ENCODE results near the gene COIL. TPM values are rescaled to one million over a fixed set of nuclear protein-coding genes. Genes with fewer than 3 reads are reported as not detected.
A peak's percentile ranks its signal among the peaks of the same experiment; 100 is the strongest.

The COIL gene
- total and polyA plus RNA-seq, 2 donors (not counting 3 experiments of a cell fraction or from before 2014, with no cell fraction given) = 4.2 to 20.6 TPM

GRCh38 chr17:56912105-56912999 is 48.5 kb downstream of the COIL start:
- peak; percentile 57 for DNase-seq (ENCODE audit: low read depth, low spot score)
- no TSS peak for BruUV-seq (replicated peaks)
- FAIRE-seq = peak; percentile 63
- no peaks in the 10 kb centered on the region for H3K9me3 ChIP-seq (replicated peaks; ENCODE audit: control insufficient read depth, insufficient read depth, low read length)
- peaks cover 33% of the 10 kb centered on the region for H3K4me1 ChIP-seq (ENCODE audit: control insufficient read depth, extremely low read depth, insufficient read depth, low read length)
- no peaks in the 10 kb centered on the region for H3K27me3 ChIP-seq (ENCODE audit: control insufficient read depth in 2 of 2, insufficient read depth in 2 of 2, low read length in 2 of 2)
- H3K36me3 ChIP-seq (ENCODE audit: control insufficient read depth in 2 of 2, extremely low read depth in 1 of 2, insufficient read depth in 2 of 2, low read length in 2 of 2) = peaks cover 5 to 12% of the 10 kb centered on the region in 2 experiments
- dilution Hi-C loops (cut with MboI; ENCODE audit: extremely low pct_ligation_motif_present, low sequenced_read_pairs) = no loop called here
- intact Hi-C loops (cut with micrococcal nuclease) = no loop called here
- H3K9ac ChIP-seq (replicated peaks; ENCODE audit: extremely low read depth, insufficient read depth, low read length) = peak overlapping the region; percentile 97
- H3K27ac ChIP-seq (ENCODE audit: insufficient read depth, low read depth, low read length) = peak overlapping the region; percentile 41
- H3K4me2 ChIP-seq (ENCODE audit: insufficient read depth, low read length) = peak overlapping the region; percentile 80
- TF ChIP-seq EZH2 (IDR thresholded peaks at IDR 0.05; ENCODE audit: borderline replicate concordance, low read depth, low read length, severe bottlenecking) (no peak), POLR2A (IDR thresholded peaks at IDR 0.05; ENCODE audit: low read depth, low read length) (no peak), POLR2AphosphoS5 (IDR thresholded peaks at IDR 0.05; ENCODE audit: insufficient read depth, low read depth, low read length) (no peak)
- CTCF ChIA-PET = interaction anchor here (0.7 to 2.0 kb wide), 5 partner anchors 27 to 132 kb away, joined by 3 to 8 read pairs (median 4); no protein-coding TSS in a partner anchor
- no peaks in the 10 kb centered on the region for H3K9me1 ChIP-seq (replicated peaks; ENCODE audit: control insufficient read depth, extremely low read depth, insufficient read depth, low read length)
- H2AFZ ChIP-seq (ENCODE audit: low read depth, low read length) = peak overlapping the region; percentile 10
- POLR2A ChIA-PET = no interaction called here
- H4K20me1 ChIP-seq (replicated peaks; ENCODE audit: control insufficient read depth, extremely low read depth, insufficient read depth, low read length) = no peaks in the 10 kb centered on the region
- H3K79me2 ChIP-seq (ENCODE audit: control insufficient read depth, insufficient read depth, low read length) = peaks cover 47% of the 10 kb centered on the region
- H3K4me3 ChIP-seq (replicated peaks in 1 of 3; ENCODE audit: insufficient read depth in 1 of 3, low read depth in 1 of 3, low read length in 3 of 3) = peak overlapping the region; percentile 19 to 95 (median 79)

DNA sequence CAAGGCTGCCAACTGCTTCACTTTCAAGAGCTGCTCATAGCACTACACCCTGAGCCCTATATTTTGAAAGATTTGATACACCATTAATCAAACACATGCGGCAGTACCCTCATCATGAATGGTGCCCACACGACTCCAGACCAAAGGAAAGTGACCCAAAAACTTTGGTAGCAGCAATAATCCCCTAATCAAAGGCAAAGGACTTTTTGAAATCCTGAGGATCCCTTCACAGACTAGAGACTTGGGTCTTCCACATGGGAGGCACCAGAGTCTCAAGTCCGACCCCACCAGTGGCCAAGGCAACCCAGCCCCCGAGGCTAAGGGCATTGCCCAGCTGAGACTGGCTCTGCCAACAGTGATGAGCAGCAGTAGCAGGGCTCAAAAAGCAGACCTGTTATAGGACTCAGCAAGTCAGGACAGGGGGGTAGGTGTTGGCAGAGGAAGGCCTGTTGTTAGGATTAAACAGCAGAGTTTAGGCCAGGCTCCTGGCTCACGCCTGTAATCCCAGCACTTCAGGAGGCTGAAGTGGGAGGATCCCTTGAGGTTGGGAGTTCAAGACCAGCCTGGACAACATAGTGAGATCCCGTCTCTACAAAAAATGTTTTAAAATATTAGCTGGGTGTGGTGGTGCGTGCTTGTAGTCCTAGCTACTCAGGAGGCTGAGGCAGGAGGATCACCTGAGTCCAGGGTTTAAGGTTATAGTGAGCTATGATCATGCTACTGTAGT is 50.2 kb downstream of the COIL start:
- H3K4me2 ChIP-seq (ENCODE audit: insufficient read depth, low read length) = no peak overlapping the region
- intact Hi-C loops (cut with micrococcal nuclease) = no loop called here

More for the DNA sequence above, 50.2 kb downstream of the COIL start:
- no peak for TF ChIP-seq MYC (IDR thresholded peaks at IDR 0.05; ENCODE audit: low read depth, low read length)
- no peak for TF ChIP-seq POLR2AphosphoS5 (IDR thresholded peaks at IDR 0.05; ENCODE audit: insufficient read depth, low read depth, low read length)
- no peak for TF ChIP-seq EZH2 (IDR thresholded peaks at IDR 0.05; ENCODE audit: borderline replicate concordance, low read depth, low read length, severe bottlenecking)
- no peak for TF ChIP-seq POLR2A (IDR thresholded peaks at IDR 0.05; ENCODE audit: low read depth, low read length)
- no peak for TF ChIP-seq FOS (IDR thresholded peaks at IDR 0.05; ENCODE audit: borderline replicate concordance, insufficient read depth, low read length)
- TF ChIP-seq GATA2 (IDR thresholded peaks at IDR 0.05; ENCODE audit: insufficient read depth, insufficient read length, low read depth, low read length) = no peak
- TF ChIP-seq, protein P1, sequence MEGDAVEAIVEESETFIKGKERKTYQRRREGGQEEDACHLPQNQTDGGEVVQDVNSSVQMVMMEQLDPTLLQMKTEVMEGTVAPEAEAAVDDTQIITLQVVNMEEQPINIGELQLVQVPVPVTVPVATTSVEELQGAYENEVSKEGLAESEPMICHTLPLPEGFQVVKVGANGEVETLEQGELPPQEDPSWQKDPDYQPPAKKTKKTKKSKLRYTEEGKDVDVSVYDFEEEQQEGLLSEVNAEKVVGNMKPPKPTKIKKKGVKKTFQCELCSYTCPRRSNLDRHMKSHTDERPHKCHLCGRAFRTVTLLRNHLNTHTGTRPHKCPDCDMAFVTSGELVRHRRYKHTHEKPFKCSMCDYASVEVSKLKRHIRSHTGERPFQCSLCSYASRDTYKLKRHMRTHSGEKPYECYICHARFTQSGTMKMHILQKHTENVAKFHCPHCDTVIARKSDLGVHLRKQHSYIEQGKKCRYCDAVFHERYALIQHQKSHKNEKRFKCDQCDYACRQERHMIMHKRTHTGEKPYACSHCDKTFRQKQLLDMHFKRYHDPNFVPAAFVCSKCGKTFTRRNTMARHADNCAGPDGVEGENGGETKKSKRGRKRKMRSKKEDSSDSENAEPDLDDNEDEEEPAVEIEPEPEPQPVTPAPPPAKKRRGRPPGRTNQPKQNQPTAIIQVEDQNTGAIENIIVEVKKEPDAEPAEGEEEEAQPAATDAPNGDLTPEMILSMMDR (IDR thresholded peaks at IDR 0.05; ENCODE audit: extremely low read depth in 1 of 2, insufficient read depth in 1 of 2, low read depth in 1 of 2, low read length in 2 of 2) = no peak
- TF ChIP-seq, protein P2, sequence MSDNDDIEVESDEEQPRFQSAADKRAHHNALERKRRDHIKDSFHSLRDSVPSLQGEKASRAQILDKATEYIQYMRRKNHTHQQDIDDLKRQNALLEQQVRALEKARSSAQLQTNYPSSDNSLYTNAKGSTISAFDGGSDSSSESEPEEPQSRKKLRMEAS (IDR thresholded peaks at IDR 0.05; ENCODE audit: insufficient read depth, insufficient read length) = no peak
- no peak for TF ChIP-seq JUN (IDR thresholded peaks at IDR 0.05; ENCODE audit: borderline replicate concordance, insufficient read depth, insufficient read length, low read depth)
- no peak for FAIRE-seq
- DNase-seq (ENCODE audit: low read depth, low spot score) = no peak
- Histone ChIP-seq H3K4me3 (replicated peaks in 1 of 3; ENCODE audit: insufficient read depth in 1 of 3, low read depth in 1 of 3, low read length in 3 of 3) (no peak overlapping the region), H4K20me1 (replicated peaks; ENCODE audit: control insufficient read depth, extremely low read depth, insufficient read depth, low read length) (no peaks in the 10 kb centered on the region), H3K9me3 (replicated peaks; ENCODE audit: control insufficient read depth, insufficient read depth, low read length) (no peaks in the 10 kb centered on the region), H3K36me3 (ENCODE audit: control insufficient read depth in 2 of 2, extremely low read depth in 1 of 2, insufficient read depth in 2 of 2, low read length in 2 of 2) (peaks cover 13 to 17% of the 10 kb centered on the region in 2 experiments), H3K79me2 (ENCODE audit: control insufficient read depth, insufficient read depth, low read length) (peaks cover 47% of the 10 kb centered on the region), H3K27ac (ENCODE audit: insufficient read depth, low read depth, low read length) (no peak overlapping the region), H3K4me1 (ENCODE audit: control insufficient read depth, extremely low read depth, insufficient read depth, low read length) (peaks cover 23% of the 10 kb centered on the region), H3K9ac (replicated peaks; ENCODE audit: extremely low read depth, insufficient read depth, low read length) (no peak overlapping the region), H3K27me3 (ENCODE audit: control insufficient read depth in 2 of 2, insufficient read depth in 2 of 2, low read length in 2 of 2) (no peaks in the 10 kb centered on the region), H2AFZ (ENCODE audit: low read depth, low read length) (no peak overlapping the region), H3K9me1 (replicated peaks; ENCODE audit: control insufficient read depth, extremely low read depth, insufficient read depth, low read length) (no peaks in the 10 kb centered on the region)
- dilution Hi-C loops (cut with MboI; ENCODE audit: extremely low pct_ligation_motif_present, low sequenced_read_pairs) = no loop called here
- no TSS peak for BruUV-seq (replicated peaks)
- POLR2A ChIA-PET = no interaction called here
- CTCF ChIA-PET = interaction anchor here (0.7 to 1.5 kb wide), 3 partner anchors 29 to 1320 kb away, joined by 3 to 7 read pairs (median 3); no protein-coding TSS in a partner anchor
